ENCODE results near the gene EXD3. TPM values are rescaled to one million over a fixed set of nuclear protein-coding genes. Genes with fewer than 3 reads are reported as not detected.

Gene EXD3
- total and polyA plus RNA-seq, 2 of the 4 experiments (the other 2 are of a cell fraction) = 1.1 to 7.4 TPM

DNA sequence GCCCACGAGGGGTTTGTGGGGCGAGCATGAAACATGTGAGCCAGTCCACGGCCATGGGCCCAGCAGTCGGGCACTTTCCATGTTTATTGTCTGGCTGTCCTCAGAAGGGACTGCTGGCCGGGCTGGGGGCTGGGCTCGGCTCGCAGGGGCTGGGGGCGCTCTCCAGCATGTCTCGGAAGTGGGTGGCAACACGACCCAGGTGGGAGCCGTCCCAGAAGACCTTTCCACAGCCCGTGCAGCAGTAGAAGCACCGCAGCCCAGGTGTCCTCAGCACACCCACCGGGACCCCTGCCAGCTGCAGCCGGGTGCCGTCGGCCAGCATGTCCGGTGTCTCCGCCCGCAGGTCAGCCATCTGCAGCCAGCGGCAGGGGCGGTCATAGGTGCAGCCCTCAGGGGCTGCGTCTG lies 116.1 kb downstream of the EXD3 start:
- Histone ChIP-seq H2AK9ac (replicated peaks; ENCODE audit: low read depth, low read length, poor library complexity) (no peak overlapping the region), H3K4me3 (ENCODE audit: insufficient read depth, low read depth, low read length) (no peak overlapping the region), H3K79me1 (ENCODE audit: low read depth in 1 of 2, low read length in 2 of 2) (no peaks in the 10 kb centered on the region), H2BK20ac (ENCODE audit: low read depth, low read length) (no peak overlapping the region), H4K5ac (ENCODE audit: low read depth, low read length) (no peak overlapping the region), H2BK15ac (ENCODE audit: low read depth, low read length) (no peak overlapping the region), H4K91ac (ENCODE audit: insufficient read depth, low read depth, low read length) (no peak overlapping the region), H3K18ac (ENCODE audit: low read depth, low read length) (no peak overlapping the region), H4K8ac (ENCODE audit: low read depth in 2 of 2, low read length in 2 of 2) (no peak overlapping the region), H3K27ac (ENCODE audit: insufficient read depth, low read length) (no peak overlapping the region), H3K9me1 (ENCODE audit: insufficient read depth, low read length) (no peaks in the 10 kb centered on the region), H2AFZ (replicated peaks; ENCODE audit: low read length, poor library complexity) (no peak overlapping the region), H3K56ac (ENCODE audit: extremely low read depth, insufficient read depth, low read length) (no peak overlapping the region), H3K36me3 (ENCODE audit: control insufficient read depth, insufficient read depth, low read length) (no peaks in the 10 kb centered on the region), H2BK5ac (ENCODE audit: low read depth, low read length, poor library complexity, severe bottlenecking) (no peak overlapping the region), H2BK120ac (ENCODE audit: low read depth, low read length) (no peak overlapping the region), H4K20me1 (ENCODE audit: insufficient read depth, low read length) (no peaks in the 10 kb centered on the region), H3K23ac (ENCODE audit: low read depth, low read length) (no peak overlapping the region), H3K9me3 (ENCODE audit: control insufficient read depth, insufficient read depth, low read length) (no peaks in the 10 kb centered on the region), H3K4me2 (ENCODE audit: low read depth, low read length) (no peak overlapping the region), H3K9ac (ENCODE audit: low read depth, low read length) (no peak overlapping the region), H3K4ac (ENCODE audit: low read depth, low read length) (no peak overlapping the region), H3K14ac (replicated peaks; ENCODE audit: low read depth, low read length) (no peak overlapping the region), H3K4me1 (ENCODE audit: control insufficient read depth, insufficient read depth, low read length) (no peaks in the 10 kb centered on the region; the same call in 1 of the 2 replicates), H2AK5ac (ENCODE audit: low read depth, low read length) (no peak overlapping the region), H3K27me3 (ENCODE audit: control insufficient read depth, insufficient read depth, low read length) (peaks cover 6% of the 10 kb centered on the region; the same call in 1 of the 2 replicates)
- WGBS, 2 experiments (ENCODE audit: extremely low coverage in 2 of 2, insufficient read length in 1 of 2) = 56% methylated on average over 16 of the region's 23 CpGs; no CpG with 5 or more reads in 1 of the 2 experiments
- TF ChIP-seq MAZ (IDR thresholded peaks at IDR 0.05; ENCODE audit: borderline replicate concordance, low read depth, low read length) (no peak), MAFK (IDR thresholded peaks at IDR 0.05; ENCODE audit: low read depth, low read length) (no peak), MXI1 (IDR thresholded peaks at IDR 0.05; ENCODE audit: borderline replicate concordance, low read depth, low read length) (no peak), POLR2A (IDR thresholded peaks at IDR 0.05; ENCODE audit: low read depth, low read length) (no peak), SMC3 (IDR thresholded peaks at IDR 0.05; ENCODE audit: low read depth, low read length) (no peak), RFX5 (IDR thresholded peaks at IDR 0.05; ENCODE audit: low read depth, low read length) (no peak), NFE2L2 (IDR thresholded peaks at IDR 0.05; ENCODE audit: low read depth, low read length) (no peak), BHLHE40 (IDR thresholded peaks at IDR 0.05; ENCODE audit: low read depth, low read length) (no peak), FOS (IDR thresholded peaks at IDR 0.05; ENCODE audit: low read depth, low read length) (no peak), CEBPB (IDR thresholded peaks at IDR 0.05; ENCODE audit: low read depth, low read length) (no peak), RCOR1 (IDR thresholded peaks at IDR 0.05; ENCODE audit: insufficient replicate concordance, low read length) (no peak), RAD21 (IDR thresholded peaks at IDR 0.05; ENCODE audit: low read length) (no peak), CHD1 (IDR thresholded peaks at IDR 0.05; ENCODE audit: low read depth, low read length) (no peak)
- TF ChIP-seq, protein P1, sequence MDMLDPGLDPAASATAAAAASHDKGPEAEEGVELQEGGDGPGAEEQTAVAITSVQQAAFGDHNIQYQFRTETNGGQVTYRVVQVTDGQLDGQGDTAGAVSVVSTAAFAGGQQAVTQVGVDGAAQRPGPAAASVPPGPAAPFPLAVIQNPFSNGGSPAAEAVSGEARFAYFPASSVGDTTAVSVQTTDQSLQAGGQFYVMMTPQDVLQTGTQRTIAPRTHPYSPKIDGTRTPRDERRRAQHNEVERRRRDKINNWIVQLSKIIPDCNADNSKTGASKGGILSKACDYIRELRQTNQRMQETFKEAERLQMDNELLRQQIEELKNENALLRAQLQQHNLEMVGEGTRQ (IDR thresholded peaks at IDR 0.05; ENCODE audit: low read depth, low read length) = no peak
- TF ChIP-seq, protein P2, sequence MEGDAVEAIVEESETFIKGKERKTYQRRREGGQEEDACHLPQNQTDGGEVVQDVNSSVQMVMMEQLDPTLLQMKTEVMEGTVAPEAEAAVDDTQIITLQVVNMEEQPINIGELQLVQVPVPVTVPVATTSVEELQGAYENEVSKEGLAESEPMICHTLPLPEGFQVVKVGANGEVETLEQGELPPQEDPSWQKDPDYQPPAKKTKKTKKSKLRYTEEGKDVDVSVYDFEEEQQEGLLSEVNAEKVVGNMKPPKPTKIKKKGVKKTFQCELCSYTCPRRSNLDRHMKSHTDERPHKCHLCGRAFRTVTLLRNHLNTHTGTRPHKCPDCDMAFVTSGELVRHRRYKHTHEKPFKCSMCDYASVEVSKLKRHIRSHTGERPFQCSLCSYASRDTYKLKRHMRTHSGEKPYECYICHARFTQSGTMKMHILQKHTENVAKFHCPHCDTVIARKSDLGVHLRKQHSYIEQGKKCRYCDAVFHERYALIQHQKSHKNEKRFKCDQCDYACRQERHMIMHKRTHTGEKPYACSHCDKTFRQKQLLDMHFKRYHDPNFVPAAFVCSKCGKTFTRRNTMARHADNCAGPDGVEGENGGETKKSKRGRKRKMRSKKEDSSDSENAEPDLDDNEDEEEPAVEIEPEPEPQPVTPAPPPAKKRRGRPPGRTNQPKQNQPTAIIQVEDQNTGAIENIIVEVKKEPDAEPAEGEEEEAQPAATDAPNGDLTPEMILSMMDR (conservative IDR thresholded peaks at IDR 0.05; ENCODE audit: low read depth, low read length) = no peak
- TF ChIP-seq, protein P3, sequence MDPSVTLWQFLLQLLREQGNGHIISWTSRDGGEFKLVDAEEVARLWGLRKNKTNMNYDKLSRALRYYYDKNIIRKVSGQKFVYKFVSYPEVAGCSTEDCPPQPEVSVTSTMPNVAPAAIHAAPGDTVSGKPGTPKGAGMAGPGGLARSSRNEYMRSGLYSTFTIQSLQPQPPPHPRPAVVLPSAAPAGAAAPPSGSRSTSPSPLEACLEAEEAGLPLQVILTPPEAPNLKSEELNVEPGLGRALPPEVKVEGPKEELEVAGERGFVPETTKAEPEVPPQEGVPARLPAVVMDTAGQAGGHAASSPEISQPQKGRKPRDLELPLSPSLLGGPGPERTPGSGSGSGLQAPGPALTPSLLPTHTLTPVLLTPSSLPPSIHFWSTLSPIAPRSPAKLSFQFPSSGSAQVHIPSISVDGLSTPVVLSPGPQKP (IDR thresholded peaks at IDR 0.05; ENCODE audit: borderline replicate concordance, low read depth, low read length) = no peak
- CTCF ChIA-PET = no interaction called here
- intact Hi-C loops (cut with micrococcal nuclease) = no loop called here
- no TSS peak for BruUV-seq (replicated peaks)
- no peak for ATAC-seq (ENCODE audit: low read depth)
- in situ Hi-C loops (cut with MboI; ENCODE audit: low sequenced_read_pairs) = no loop called here
- DNase-seq = no peak
- dilution Hi-C loops (cut with HindIII; ENCODE audit: low sequenced_read_pairs, unreplicated experiment) = no loop called here
- POLR2A ChIA-PET (ENCODE audit: unreplicated experiment) = no interaction called here

All from IMR-90 (cell line).